HepG2 (cell line): ENCODE measurements around the gene PROX1. TPM values are rescaled to one million over a fixed set of nuclear protein-coding genes. Genes with fewer than 3 reads are reported as not detected.

Experiments
- ARID5B ChIP-seq: IDR thresholded peaks from 2 replicates; pipeline ENCODE4 v1.4.0; 2020; ENCODE audit warnings: mild to moderate bottlenecking, missing genetic modification reagents
- ATF2 ChIP-seq: sonication (generic); formaldehyde crosslinking; IDR thresholded peaks from 2 replicates; pipeline ENCODE4 v1.4.0; 2020; ENCODE audit warnings: missing genetic modification reagents
- ATF3 ChIP-seq: sonication (generic); formaldehyde crosslinking; IDR thresholded peaks from 2 replicates; pipeline ENCODE4 v1.4.0; 2020; ENCODE audit warnings: missing genetic modification reagents
- E2F1 ChIP-seq: sonication (generic); formaldehyde crosslinking; IDR thresholded peaks from 2 replicates; pipeline ENCODE4 v1.5.0; 2020; ENCODE audit warnings: missing genetic modification reagents
- FOSL2 ChIP-seq: sonication (generic); formaldehyde crosslinking; IDR thresholded peaks from 2 replicates; pipeline ENCODE4 v1.4.0; 2020; ENCODE audit warnings: missing genetic modification reagents
- FOXP1 ChIP-seq, 2 experiments: fragments of 450-650 bp in 1 of 2; IDR thresholded peaks; 2 replicates each; pipeline ENCODE4 v1.6.1; 2017 to 2018; ENCODE audit warnings: antibody characterized with exemption in 1 of 2
- FOXP4 ChIP-seq: sonication (generic); formaldehyde crosslinking; IDR thresholded peaks from 2 replicates; pipeline ENCODE4 v1.4.0; 2020; ENCODE audit warnings: missing genetic modification reagents
- JDP2 ChIP-seq: sonication (generic); formaldehyde crosslinking; IDR thresholded peaks from 2 replicates; pipeline ENCODE4 v1.8.1; 2022; ENCODE audit warnings: missing genetic modification reagents, borderline replicate concordance
- MBD4 ChIP-seq: IDR thresholded peaks from 2 replicates; pipeline ENCODE4 v1.6.1; 2012; ENCODE audit warnings: low read length, inconsistent platforms, borderline replicate concordance
- MYPOP ChIP-seq: sonication (generic); formaldehyde crosslinking; IDR thresholded peaks from 2 replicates; pipeline ENCODE4 v1.8.1; 2023; ENCODE audit warnings: mild to moderate bottlenecking, moderate library complexity, missing genetic modification reagents
- NFE2L2 ChIP-seq: fragments of 150-350 bp; IDR thresholded peaks from 2 replicates; pipeline ENCODE4 v1.6.1; 2014; ENCODE audit warnings: low read length
- ONECUT2 ChIP-seq: sonication (generic); formaldehyde crosslinking; IDR thresholded peaks from 2 replicates; pipeline ENCODE4 v1.4.0; 2020; ENCODE audit warnings: missing genetic modification reagents
- SETDB1 ChIP-seq: sonication (generic); formaldehyde crosslinking; IDR thresholded peaks from 2 replicates; pipeline ENCODE4 v1.5.1; 2020; ENCODE audit warnings: missing genetic modification reagents, mild to moderate bottlenecking, borderline replicate concordance
- SIX1 ChIP-seq: sonication (generic); formaldehyde crosslinking; IDR thresholded peaks from 2 replicates; pipeline ENCODE4 v1.4.0; 2020; ENCODE audit warnings: missing genetic modification reagents, borderline replicate concordance
- TCF12 ChIP-seq, 2 experiments: fragments of 450-650 bp in 1 of 2; sonication (generic) in 1 of 2; formaldehyde crosslinking in 1 of 2; IDR thresholded peaks; 2 replicates each; pipeline versions ENCODE4 v1.6.1 to v1.8.0; 2017 to 2022; ENCODE audit warnings: antibody characterized with exemption in 1 of 2, mild to moderate bottlenecking in 1 of 2, missing genetic modification reagents in 1 of 2, moderate library complexity in 1 of 2
- ZNF510 ChIP-seq: sonication (generic); formaldehyde crosslinking; IDR thresholded peaks from 2 replicates; pipeline ENCODE4 v1.4.0; 2020; ENCODE audit warnings: low read depth, mild to moderate bottlenecking, missing genetic modification reagents
- ZNF709 ChIP-seq: sonication (generic); formaldehyde crosslinking; IDR thresholded peaks from 2 replicates; pipeline ENCODE4 v1.5.0; 2020; ENCODE audit warnings: mild to moderate bottlenecking, missing genetic modification reagents
- ZNF777 ChIP-seq: sonication (generic); formaldehyde crosslinking; IDR thresholded peaks from 2 replicates; pipeline ENCODE4 v1.4.0; 2020; ENCODE audit warnings: missing genetic modification reagents
- polyA plus RNA-seq, 8 experiments: library from polyadenylated mRNA; depleted of rRNA in 3 of 8; stranded (reverse) in 7 of 8; unstranded in 1 of 8; fragments of >200 nt; fragmentation: Illumina TruSeq in 4 of 8; extraction: Trizol in 4 of 8; gene quantifications; 2 replicates each; pipeline versions ENCODE4 v1.2.1 to v1.2.3, GENCODE V29; 2011 to 2016; ENCODE audit warnings: low read depth in 4 of 8, missing spikeins in 1 of 8, mixed read lengths in 1 of 8; ENCODE audit not compliant: insufficient read depth in 1 of 8
- total RNA-seq, 5 experiments: library from RNA; depleted of rRNA; stranded (reverse); fragments of >200 nt; fragmentation: Illumina TruSeq; extraction: Trizol; gene quantifications; 2 replicates each; pipeline ENCODE4 v1.2.3, GENCODE V29; 2016; ENCODE audit warnings: low read depth in 1 of 5

The PROX1 gene
- total and polyA plus RNA-seq, 2 of the 13 experiments (the other 11 are each of a cell fraction or from before 2014, with no cell fraction given): 12.3 to 30.2 TPM

- TF ChIP-seq ARID5B: peak; percentile 95
- peak; percentile 90 for TF ChIP-seq ONECUT2 (CRISPR knock-in tag)
- TF ChIP-seq ATF2 (CRISPR knock-in tag): peak; percentile 62; the same call in 1 of the 2 replicates
- 0 out of 2 replicates have a peak, but pooled peaks have one; percentile 36 for TF ChIP-seq ZNF709 (CRISPR knock-in tag)
- TF ChIP-seq MYPOP (CRISPR knock-in tag): peak; percentile 73; the same call in 1 of the 2 replicates
- peak; percentile 89 for TF ChIP-seq FOXP4 (CRISPR knock-in tag)
- TF ChIP-seq NFE2L2: no peak
- TF ChIP-seq ZNF777 (CRISPR knock-in tag): 0 out of 2 replicates have a peak, but pooled peaks have one; percentile 12
- no peak for TF ChIP-seq FOXP1 (IDR thresholded peaks at IDR 0.05)
- peak; percentile 88 for TF ChIP-seq FOXP1 (CRISPR knock-in tag; IDR thresholded peaks at IDR 0.05)
- peak; percentile 85 for TF ChIP-seq FOSL2 (CRISPR knock-in tag)
- peak; percentile 89 for TF ChIP-seq MBD4
- no peak for TF ChIP-seq SETDB1 (CRISPR knock-in tag)
- no peak for TF ChIP-seq E2F1
- peak; percentile 50; the same call in 1 of the 2 replicates for TF ChIP-seq SIX1 (CRISPR knock-in tag)
- TF ChIP-seq ZNF510 (CRISPR knock-in tag): 0 out of 2 replicates have a peak, but pooled peaks have one; percentile 73
- TF ChIP-seq JDP2 (CRISPR knock-in tag): no peak
- TF ChIP-seq ATF3 (CRISPR knock-in tag): peak; percentile 23; the same call in 1 of the 2 replicates
- TF ChIP-seq TCF12 (IDR thresholded peaks at IDR 0.05): no peak
- 0 out of 2 replicates have a peak, but pooled peaks have one; percentile 25 for TF ChIP-seq TCF12 (CRISPR knock-in tag; IDR thresholded peaks at IDR 0.05)
These were observed 41.1 kb downstream of the PROX1 start (continued) for GRCh38 chr1:214028649-214029406.
